ENCODE measurements around the gene ATXN7L1.

Gene ATXN7L1

GRCh38 chr7:105760551-105761447 is 115.6 kb downstream of the ATXN7L1 start:
- Histone ChIP-seq H3K27me3 (ENCODE audit: insufficient read depth, low read length) (no peaks in the 10 kb centered on the region), H2AFZ (ENCODE audit: low read length, unreplicated experiment) (no peak overlapping the region), H3K4me1 (ENCODE audit: control insufficient read depth, insufficient read depth, low read length, unreplicated experiment) (peaks cover 15% of the 10 kb centered on the region), H3K79me2 (ENCODE audit: control insufficient read depth, insufficient read depth, low read length, unreplicated experiment) (no peaks in the 10 kb centered on the region), H3K27ac (ENCODE audit: low read depth, low read length) (peak overlapping the region; percentile 15), H3K36me3 (ENCODE audit: insufficient read depth, low read length) (no peaks in the 10 kb centered on the region), H3K4me3 (ENCODE audit: low read depth, low read length) (no peak overlapping the region)

- Histone ChIP-seq H3K27me3 (ENCODE audit: insufficient read depth, low read length) (no peaks in the 10 kb centered on the region), H3K36me3 (ENCODE audit: insufficient read depth, low read length) (no peaks in the 10 kb centered on the region), H3K4me3 (ENCODE audit: low read depth, low read length) (no peak overlapping the region), H3K4me1 (ENCODE audit: control insufficient read depth, insufficient read depth, low read length, unreplicated experiment) (peaks cover 15% of the 10 kb centered on the region), H2AFZ (ENCODE audit: low read length, unreplicated experiment) (no peak overlapping the region), H3K27ac (ENCODE audit: low read depth, low read length) (peak overlapping the region; percentile 15), H3K79me2 (ENCODE audit: control insufficient read depth, insufficient read depth, low read length, unreplicated experiment) (no peaks in the 10 kb centered on the region)
Observed at GRCh38 chr7:105759670-105760550, 116.5 kb downstream of the ATXN7L1 start.

DNA sequence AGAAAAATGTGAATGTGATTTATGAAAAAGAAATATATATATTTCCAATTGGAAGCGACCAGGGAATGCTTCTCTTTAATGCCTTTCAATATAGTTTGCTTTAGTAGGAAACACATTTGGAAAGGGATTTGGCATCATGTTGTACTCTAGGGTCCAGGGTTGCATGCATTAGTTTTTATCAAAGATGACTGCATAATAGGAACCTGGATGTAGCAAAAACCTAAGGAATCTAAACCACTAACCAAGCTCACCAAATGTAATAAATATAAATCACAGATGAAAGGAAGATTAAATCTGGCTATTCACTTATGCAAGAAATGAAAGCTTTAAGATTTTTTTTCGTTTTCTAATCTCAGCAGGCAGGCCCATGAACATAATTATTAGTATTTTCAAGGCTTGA is 120.0 kb downstream of the ATXN7L1 start:
- H3K79me2 ChIP-seq (ENCODE audit: control insufficient read depth, insufficient read depth, low read length, unreplicated experiment), result no peaks in the 10 kb centered on the region

GRCh38 chr7:105752671-105753275 is 123.6 kb downstream of the ATXN7L1 start:
- peaks cover 3% of the 10 kb centered on the region for H3K4me1 ChIP-seq (ENCODE audit: control insufficient read depth, insufficient read depth, low read length, unreplicated experiment)

More for the DNA sequence above, 120.0 kb downstream of the ATXN7L1 start:
- no peaks in the 10 kb centered on the region for H3K27me3 ChIP-seq (ENCODE audit: insufficient read depth, low read length)
- no peak overlapping the region for H3K27ac ChIP-seq (ENCODE audit: low read depth, low read length)
- no peak overlapping the region for H3K4me3 ChIP-seq (ENCODE audit: low read depth, low read length)
- H3K4me1 ChIP-seq (ENCODE audit: control insufficient read depth, insufficient read depth, low read length, unreplicated experiment), result peaks cover 18% of the 10 kb centered on the region
- no peaks in the 10 kb centered on the region for H3K36me3 ChIP-seq (ENCODE audit: insufficient read depth, low read length)
- no peak overlapping the region for H2AFZ ChIP-seq (ENCODE audit: low read length, unreplicated experiment)

DNA sequence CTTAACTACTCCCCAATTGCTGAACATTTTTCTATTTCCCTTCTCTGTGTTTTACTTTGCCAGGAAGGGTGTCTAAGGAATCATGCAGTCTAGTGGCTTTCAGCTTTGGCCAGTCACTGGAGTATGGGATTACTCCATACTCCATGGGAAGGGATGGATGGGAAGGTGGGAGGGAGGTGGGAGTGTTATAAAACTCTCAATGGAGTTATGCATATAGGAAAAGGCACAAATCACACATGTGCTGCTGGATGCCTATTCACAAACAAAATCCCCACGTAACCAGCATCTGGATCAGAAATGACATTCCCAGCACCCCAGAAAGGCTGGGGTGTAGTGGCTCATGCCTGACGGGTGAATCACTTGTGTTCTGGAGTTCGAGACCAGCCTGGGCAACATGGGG is 125.3 kb downstream of the ATXN7L1 start:
- H3K79me2 ChIP-seq (ENCODE audit: control insufficient read depth, insufficient read depth, low read length, unreplicated experiment), result no peaks in the 10 kb centered on the region

More at GRCh38 chr7:105752671-105753275, 123.6 kb downstream of the ATXN7L1 start:
- Histone ChIP-seq H3K79me2 (ENCODE audit: control insufficient read depth, insufficient read depth, low read length, unreplicated experiment) (no peaks in the 10 kb centered on the region), H3K36me3 (ENCODE audit: insufficient read depth, low read length) (no peaks in the 10 kb centered on the region), H2AFZ (ENCODE audit: low read length, unreplicated experiment) (no peak overlapping the region), H3K4me3 (ENCODE audit: low read depth, low read length) (no peak overlapping the region), H3K27ac (ENCODE audit: low read depth, low read length) (no peak overlapping the region), H3K27me3 (ENCODE audit: insufficient read depth, low read length) (no peaks in the 10 kb centered on the region)

DNA sequence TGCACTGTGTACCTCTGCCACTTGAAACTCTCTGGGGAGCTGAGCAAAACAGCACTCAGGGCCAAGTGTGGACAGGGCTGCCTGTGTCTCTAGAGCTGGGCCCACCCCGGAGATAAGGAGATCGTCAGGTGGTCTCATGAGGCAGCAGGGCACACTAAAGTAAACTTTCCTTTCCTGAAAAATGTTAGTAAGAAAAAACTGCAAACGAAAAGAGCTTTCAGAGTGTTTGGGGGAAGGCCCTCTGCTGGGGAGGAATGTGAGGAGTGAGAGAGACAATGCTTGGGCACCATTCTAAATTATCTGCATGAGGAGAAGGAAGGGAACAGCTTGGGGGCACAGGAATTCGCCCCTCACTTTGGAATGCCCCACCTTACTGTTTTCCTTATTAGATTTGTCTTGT is 127.7 kb downstream of the ATXN7L1 start:
- Histone ChIP-seq H3K36me3 (ENCODE audit: insufficient read depth, low read length) (no peaks in the 10 kb centered on the region), H3K27me3 (ENCODE audit: insufficient read depth, low read length) (no peaks in the 10 kb centered on the region), H2AFZ (ENCODE audit: low read length, unreplicated experiment) (no peak overlapping the region), H3K4me3 (ENCODE audit: low read depth, low read length) (no peak overlapping the region), H3K4me1 (ENCODE audit: control insufficient read depth, insufficient read depth, low read length, unreplicated experiment) (peaks cover 3% of the 10 kb centered on the region), H3K79me2 (ENCODE audit: control insufficient read depth, insufficient read depth, low read length, unreplicated experiment) (no peaks in the 10 kb centered on the region), H3K27ac (ENCODE audit: low read depth, low read length) (no peak overlapping the region)

More for the DNA sequence above, 125.3 kb downstream of the ATXN7L1 start:
- H3K4me1 ChIP-seq (ENCODE audit: control insufficient read depth, insufficient read depth, low read length, unreplicated experiment), result peaks cover 3% of the 10 kb centered on the region
- no peak overlapping the region for H2AFZ ChIP-seq (ENCODE audit: low read length, unreplicated experiment)
- no peak overlapping the region for H3K4me3 ChIP-seq (ENCODE audit: low read depth, low read length)
- no peak overlapping the region for H3K27ac ChIP-seq (ENCODE audit: low read depth, low read length)
- no peaks in the 10 kb centered on the region for H3K36me3 ChIP-seq (ENCODE audit: insufficient read depth, low read length)
- no peaks in the 10 kb centered on the region for H3K27me3 ChIP-seq (ENCODE audit: insufficient read depth, low read length)

- H2AFZ ChIP-seq (ENCODE audit: low read length, unreplicated experiment), result no peak overlapping the region
- no peaks in the 10 kb centered on the region for H3K36me3 ChIP-seq (ENCODE audit: insufficient read depth, low read length)
- H3K27ac ChIP-seq (ENCODE audit: low read depth, low read length), result no peak overlapping the region
- H3K4me1 ChIP-seq (ENCODE audit: control insufficient read depth, insufficient read depth, low read length, unreplicated experiment), result no peaks in the 10 kb centered on the region
- no peaks in the 10 kb centered on the region for H3K27me3 ChIP-seq (ENCODE audit: insufficient read depth, low read length)
- H3K79me2 ChIP-seq (ENCODE audit: control insufficient read depth, insufficient read depth, low read length, unreplicated experiment), result no peaks in the 10 kb centered on the region
- H3K4me3 ChIP-seq (ENCODE audit: low read depth, low read length), result no peak overlapping the region
Observed at GRCh38 chr7:105745681-105746330, 130.6 kb downstream of the ATXN7L1 start.

GRCh38 chr7:105744258-105744657 is 132.1 kb downstream of the ATXN7L1 start:
- Histone ChIP-seq H3K36me3 (ENCODE audit: insufficient read depth, low read length) (no peaks in the 10 kb centered on the region), H3K4me3 (ENCODE audit: low read depth, low read length) (no peak overlapping the region), H3K27ac (ENCODE audit: low read depth, low read length) (no peak overlapping the region)

DNA sequence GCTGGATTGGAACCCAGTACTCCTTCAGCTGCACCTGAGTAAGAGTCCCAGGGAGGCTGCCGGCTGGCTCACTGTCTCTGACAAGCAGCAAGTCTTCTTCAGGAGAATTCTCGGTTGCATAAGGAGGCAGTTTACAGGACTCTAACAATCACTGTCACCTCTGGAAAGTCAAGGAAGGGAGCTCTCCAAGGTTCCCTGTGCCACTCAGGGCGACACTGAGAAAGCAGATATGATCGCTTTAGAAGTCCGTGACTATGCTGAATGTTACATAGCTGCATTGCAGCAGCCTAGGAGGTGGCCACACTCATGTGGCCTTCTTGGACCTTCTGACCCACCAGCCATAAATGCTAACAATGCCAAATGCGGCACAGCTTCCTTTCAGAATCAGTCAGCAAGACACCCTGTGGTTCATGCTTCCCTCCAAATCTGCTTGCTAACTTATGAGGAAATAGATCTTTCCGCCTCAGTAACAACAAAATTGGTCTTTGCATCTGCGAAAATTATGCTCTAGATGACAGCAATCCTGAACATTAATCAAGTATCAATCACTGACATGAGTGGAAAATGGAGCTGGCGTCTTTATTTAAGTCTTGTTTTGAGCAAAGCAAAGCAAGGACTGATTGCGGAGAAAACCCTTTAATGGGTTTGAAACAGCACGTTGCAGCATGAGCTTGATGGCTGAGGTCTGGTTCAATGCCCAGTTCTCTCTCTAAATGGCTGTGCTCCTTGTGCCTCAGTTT is 132.9 kb downstream of the ATXN7L1 start:
- no peaks in the 10 kb centered on the region for H3K79me2 ChIP-seq (ENCODE audit: control insufficient read depth, insufficient read depth, low read length, unreplicated experiment)
- H3K4me3 ChIP-seq (ENCODE audit: low read depth, low read length), result no peak overlapping the region
- no peaks in the 10 kb centered on the region for H3K36me3 ChIP-seq (ENCODE audit: insufficient read depth, low read length)
- no peaks in the 10 kb centered on the region for H3K4me1 ChIP-seq (ENCODE audit: control insufficient read depth, insufficient read depth, low read length, unreplicated experiment)
- H3K27ac ChIP-seq (ENCODE audit: low read depth, low read length), result no peak overlapping the region
- H2AFZ ChIP-seq (ENCODE audit: low read length, unreplicated experiment), result no peak overlapping the region
- no peaks in the 10 kb centered on the region for H3K27me3 ChIP-seq (ENCODE audit: insufficient read depth, low read length)

More at GRCh38 chr7:105744258-105744657, 132.1 kb downstream of the ATXN7L1 start:
- H3K79me2 ChIP-seq (ENCODE audit: control insufficient read depth, insufficient read depth, low read length, unreplicated experiment), result no peaks in the 10 kb centered on the region
- no peaks in the 10 kb centered on the region for H3K27me3 ChIP-seq (ENCODE audit: insufficient read depth, low read length)
- no peak overlapping the region for H2AFZ ChIP-seq (ENCODE audit: low read length, unreplicated experiment)
- no peaks in the 10 kb centered on the region for H3K4me1 ChIP-seq (ENCODE audit: control insufficient read depth, insufficient read depth, low read length, unreplicated experiment)

Measured in ACC112 (cell line).